ENCODE results near the gene WDSUB1. TPM values are rescaled to one million over a fixed set of nuclear protein-coding genes. Genes with fewer than 3 reads are reported as not detected.

Gene WDSUB1
- total RNA-seq, 1 experiment from 2014 or later, result 6.9 TPM

DNA sequence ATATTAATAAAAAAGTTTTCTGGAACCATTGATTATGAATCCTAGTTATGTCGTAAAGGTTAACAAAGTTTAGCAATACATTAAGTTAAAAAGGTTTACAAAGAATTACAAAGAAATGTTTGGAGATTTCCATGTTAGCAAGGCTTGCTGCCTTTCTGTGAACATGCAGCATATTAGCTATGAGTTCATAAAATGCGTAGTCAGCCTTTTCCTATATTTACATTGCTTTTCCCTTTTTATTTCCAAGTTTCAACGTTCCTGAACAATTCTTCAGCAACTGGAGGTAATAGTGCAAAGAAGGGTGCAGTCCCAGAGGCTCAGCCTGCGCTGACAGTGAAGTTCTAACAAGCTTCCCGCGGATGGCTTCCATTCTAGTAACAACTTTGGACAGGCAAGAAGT is 51.6 kb downstream of the WDSUB1 start:
- no peaks in the 10 kb centered on the region for H3K4me1 ChIP-seq (replicated peaks; ENCODE audit: insufficient read depth)
- H3K36me3 ChIP-seq (ENCODE audit: low read depth), result peaks cover 10% of the 10 kb centered on the region; the same call in 1 of the 2 replicates
- ChIA-PET CTCF (no interaction called here), POLR2A (ENCODE audit: unreplicated experiment) (no interaction called here)
- H3K9me3 ChIP-seq (ENCODE audit: insufficient read depth, low read depth), result no peaks in the 10 kb centered on the region
- H3K27ac ChIP-seq, result no peak overlapping the region
- TF ChIP-seq EZH2 (IDR thresholded peaks at IDR 0.05; ENCODE audit: low read depth), result no peak
- TF ChIP-seq, protein P1, sequence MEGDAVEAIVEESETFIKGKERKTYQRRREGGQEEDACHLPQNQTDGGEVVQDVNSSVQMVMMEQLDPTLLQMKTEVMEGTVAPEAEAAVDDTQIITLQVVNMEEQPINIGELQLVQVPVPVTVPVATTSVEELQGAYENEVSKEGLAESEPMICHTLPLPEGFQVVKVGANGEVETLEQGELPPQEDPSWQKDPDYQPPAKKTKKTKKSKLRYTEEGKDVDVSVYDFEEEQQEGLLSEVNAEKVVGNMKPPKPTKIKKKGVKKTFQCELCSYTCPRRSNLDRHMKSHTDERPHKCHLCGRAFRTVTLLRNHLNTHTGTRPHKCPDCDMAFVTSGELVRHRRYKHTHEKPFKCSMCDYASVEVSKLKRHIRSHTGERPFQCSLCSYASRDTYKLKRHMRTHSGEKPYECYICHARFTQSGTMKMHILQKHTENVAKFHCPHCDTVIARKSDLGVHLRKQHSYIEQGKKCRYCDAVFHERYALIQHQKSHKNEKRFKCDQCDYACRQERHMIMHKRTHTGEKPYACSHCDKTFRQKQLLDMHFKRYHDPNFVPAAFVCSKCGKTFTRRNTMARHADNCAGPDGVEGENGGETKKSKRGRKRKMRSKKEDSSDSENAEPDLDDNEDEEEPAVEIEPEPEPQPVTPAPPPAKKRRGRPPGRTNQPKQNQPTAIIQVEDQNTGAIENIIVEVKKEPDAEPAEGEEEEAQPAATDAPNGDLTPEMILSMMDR (conservative IDR thresholded peaks at IDR 0.05), result no peak
- no peak for DNase-seq
- no peaks in the 10 kb centered on the region for H4K20me1 ChIP-seq (ENCODE audit: insufficient read depth)
- no peaks in the 10 kb centered on the region for H3K79me2 ChIP-seq (ENCODE audit: low read depth)
- no peak overlapping the region for H2AFZ ChIP-seq
- H3K4me2 ChIP-seq, result no peak overlapping the region
- intact Hi-C loops (cut with micrococcal nuclease; ENCODE audit: unreplicated experiment), result no loop called here
- no peak overlapping the region for H3K4me3 ChIP-seq
- H3K27me3 ChIP-seq (ENCODE audit: insufficient read depth, low read depth), result no peaks in the 10 kb centered on the region
- H3F3A ChIP-seq (ENCODE audit: insufficient read depth, low read depth), result no peaks in the 10 kb centered on the region
- BruUV-seq (replicated peaks), result no TSS peak
- no peaks in the 10 kb centered on the region for H3K9me2 ChIP-seq (ENCODE audit: insufficient read depth)

DNA sequence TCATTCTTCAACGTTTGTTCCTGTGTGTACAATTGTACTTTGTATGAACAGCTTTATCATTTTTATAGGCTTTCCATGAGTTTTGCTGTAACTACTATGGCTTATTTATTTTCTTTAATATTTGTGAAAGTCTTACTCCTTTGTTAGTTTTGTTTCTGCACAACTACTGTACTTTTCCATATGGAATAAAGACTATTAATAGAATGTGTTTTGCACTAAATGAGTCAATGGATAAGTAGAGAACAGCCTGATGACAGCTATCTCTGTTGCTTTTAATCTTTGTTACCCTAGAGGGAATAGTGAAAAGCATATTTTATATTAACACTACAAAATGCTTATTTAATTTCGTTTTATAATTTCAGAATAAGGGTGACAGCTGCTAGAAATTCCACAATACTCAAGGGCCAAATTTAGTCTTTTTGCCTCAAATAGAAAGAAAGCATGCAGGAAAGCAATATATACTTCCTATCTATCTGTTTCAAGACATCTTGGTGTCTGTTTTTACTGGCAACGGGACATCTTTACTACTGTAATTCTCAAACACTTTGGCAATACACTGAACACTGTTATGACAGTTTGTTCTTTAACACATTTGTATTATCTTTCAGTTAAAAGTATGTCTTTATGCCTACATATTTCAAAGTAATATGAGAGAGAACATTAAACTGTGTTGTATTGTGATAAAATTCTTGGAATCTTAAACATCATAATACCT is 53.9 kb downstream of the WDSUB1 start:
- Histone ChIP-seq H3K4me3 (no peak overlapping the region), H3K27ac (no peak overlapping the region), H3K9me3 (ENCODE audit: insufficient read depth, low read depth) (no peaks in the 10 kb centered on the region), H3K36me3 (ENCODE audit: low read depth) (peaks cover 14% of the 10 kb centered on the region), H4K20me1 (ENCODE audit: insufficient read depth) (no peaks in the 10 kb centered on the region), H3K79me2 (ENCODE audit: low read depth) (no peaks in the 10 kb centered on the region), H3K9me2 (ENCODE audit: insufficient read depth) (no peaks in the 10 kb centered on the region), H3K4me1 (replicated peaks; ENCODE audit: insufficient read depth) (no peaks in the 10 kb centered on the region), H2AFZ (no peak overlapping the region), H3K27me3 (ENCODE audit: insufficient read depth, low read depth) (no peaks in the 10 kb centered on the region), H3F3A (ENCODE audit: insufficient read depth, low read depth) (no peaks in the 10 kb centered on the region), H3K4me2 (no peak overlapping the region)
- TF ChIP-seq, protein P1 (conservative IDR thresholded peaks at IDR 0.05), result no peak
- TF ChIP-seq EZH2 (IDR thresholded peaks at IDR 0.05; ENCODE audit: low read depth), result no peak
- intact Hi-C loops (cut with micrococcal nuclease; ENCODE audit: unreplicated experiment), result no loop called here
- ChIA-PET POLR2A (ENCODE audit: unreplicated experiment) (no interaction called here), CTCF (no interaction called here)
- no TSS peak for BruUV-seq (replicated peaks)
- DNase-seq, result no peak

DNA sequence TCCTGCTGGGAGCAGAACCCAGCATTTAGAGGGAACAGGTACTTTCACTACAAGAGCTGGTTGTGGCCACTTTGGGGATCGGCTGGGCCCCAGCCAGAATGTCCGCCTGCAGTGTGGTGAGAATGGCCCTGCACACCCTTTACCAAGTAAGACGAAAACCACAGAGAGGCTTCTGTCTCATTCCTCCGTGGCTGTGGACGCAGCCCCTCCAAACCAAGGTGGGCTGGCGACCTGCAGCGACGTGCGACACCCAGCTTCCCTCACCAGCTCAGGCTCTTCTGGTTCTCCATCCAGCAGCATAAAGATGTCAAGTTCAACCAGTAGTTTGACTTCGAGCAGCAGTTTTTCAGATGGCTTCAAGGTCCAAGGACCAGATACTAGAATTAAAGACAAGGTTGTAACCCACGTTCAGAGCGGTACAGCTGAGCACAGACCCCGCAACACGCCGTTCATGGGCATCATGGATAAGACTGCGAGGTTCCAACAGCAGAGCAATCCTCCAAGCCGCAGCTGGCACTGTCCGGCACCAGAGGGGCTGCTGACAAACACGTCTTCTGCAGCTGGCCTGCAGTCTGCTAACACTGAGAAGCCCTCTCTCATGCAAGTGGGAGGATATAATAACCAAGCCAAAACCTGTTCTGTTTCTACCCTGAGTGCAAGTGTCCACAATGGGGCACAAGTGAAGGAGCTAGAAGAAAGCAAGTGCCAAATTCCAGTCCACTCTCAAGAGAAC is 56.2 kb downstream of the WDSUB1 start:
- BruUV-seq (replicated peaks), result no TSS peak
- Histone ChIP-seq H3K27ac (no peak overlapping the region), H3K9me2 (ENCODE audit: insufficient read depth) (no peaks in the 10 kb centered on the region), H3K36me3 (ENCODE audit: low read depth) (peaks cover 14% of the 10 kb centered on the region), H3K9me3 (ENCODE audit: insufficient read depth, low read depth) (no peaks in the 10 kb centered on the region), H2AFZ (no peak overlapping the region), H3K79me2 (ENCODE audit: low read depth) (no peaks in the 10 kb centered on the region), H3F3A (ENCODE audit: insufficient read depth, low read depth) (no peaks in the 10 kb centered on the region), H3K4me2 (no peak overlapping the region), H3K27me3 (ENCODE audit: insufficient read depth, low read depth) (no peaks in the 10 kb centered on the region), H3K4me1 (replicated peaks; ENCODE audit: insufficient read depth) (no peaks in the 10 kb centered on the region), H3K4me3 (no peak overlapping the region), H4K20me1 (ENCODE audit: insufficient read depth) (no peaks in the 10 kb centered on the region)
- no peak for DNase-seq
- ChIA-PET CTCF (no interaction called here), POLR2A (ENCODE audit: unreplicated experiment) (no interaction called here)
- intact Hi-C loops (cut with micrococcal nuclease; ENCODE audit: unreplicated experiment), result no loop called here
- TF ChIP-seq, protein P1 (conservative IDR thresholded peaks at IDR 0.05), result no peak
- no peak for TF ChIP-seq EZH2 (IDR thresholded peaks at IDR 0.05; ENCODE audit: low read depth)

All from PC-9 (cell line).